Brain microvascular endothelial cell (primary cell): ENCODE results near the gene CHD3.

Source experiments
- DNase-seq: peaks from one replicate; pipeline ENCODE4 v3.0.0-alpha.2; 2020
- H3K27ac ChIP-seq: fragments of 250-450 bp; sonication (Bioruptor Pico); 2 replicates; pipeline ENCODE4 v1.5.1; 2020; ENCODE audit warnings: mild to moderate bottlenecking, moderate library complexity
- H3K27me3 ChIP-seq: fragments of 250-450 bp; sonication (Bioruptor Pico); replicated peaks from 2 replicates; pipeline ENCODE4 v1.5.1; 2020; ENCODE audit warnings: mild to moderate bottlenecking
- H3K36me3 ChIP-seq: fragments of 250-450 bp; sonication (Bioruptor Pico); replicated peaks from 2 replicates; pipeline ENCODE4 v1.5.1; 2020; ENCODE audit warnings: mild to moderate bottlenecking
- H3K4me3 ChIP-seq: 2 replicates; pipeline ENCODE4 v1.5.1; 2011; ENCODE audit warnings: low read depth, mild to moderate bottlenecking, control low read depth, low read length, moderate library complexity
- in situ Hi-C: cut with HindIII; loops from 2 replicates; pipeline ENCODE4 v1.10.0; 2017; ENCODE audit warnings: low sequenced_read_pairs, low pct_ligation_motif_present
- TF ChIP-seq, protein P1 (sequence below): IDR thresholded peaks from 2 replicates; pipeline ENCODE4 v1.5.1; 2011; ENCODE audit warnings: low read depth, mild to moderate bottlenecking, moderate library complexity, low read length, control low read depth, inconsistent platforms; ENCODE audit errors: missing control alignments

CHD3 gene

GRCh38 chr17:7956228-7956965 lies 67.8 kb downstream of the CHD3 start:
- Histone ChIP-seq H3K4me3 (no peak overlapping the region), H3K36me3 (no peaks in the 10 kb centered on the region), H3K27ac (no peak overlapping the region), H3K27me3 (no peaks in the 10 kb centered on the region)
- in situ Hi-C loops: no loop called here
- TF ChIP-seq, protein P1, sequence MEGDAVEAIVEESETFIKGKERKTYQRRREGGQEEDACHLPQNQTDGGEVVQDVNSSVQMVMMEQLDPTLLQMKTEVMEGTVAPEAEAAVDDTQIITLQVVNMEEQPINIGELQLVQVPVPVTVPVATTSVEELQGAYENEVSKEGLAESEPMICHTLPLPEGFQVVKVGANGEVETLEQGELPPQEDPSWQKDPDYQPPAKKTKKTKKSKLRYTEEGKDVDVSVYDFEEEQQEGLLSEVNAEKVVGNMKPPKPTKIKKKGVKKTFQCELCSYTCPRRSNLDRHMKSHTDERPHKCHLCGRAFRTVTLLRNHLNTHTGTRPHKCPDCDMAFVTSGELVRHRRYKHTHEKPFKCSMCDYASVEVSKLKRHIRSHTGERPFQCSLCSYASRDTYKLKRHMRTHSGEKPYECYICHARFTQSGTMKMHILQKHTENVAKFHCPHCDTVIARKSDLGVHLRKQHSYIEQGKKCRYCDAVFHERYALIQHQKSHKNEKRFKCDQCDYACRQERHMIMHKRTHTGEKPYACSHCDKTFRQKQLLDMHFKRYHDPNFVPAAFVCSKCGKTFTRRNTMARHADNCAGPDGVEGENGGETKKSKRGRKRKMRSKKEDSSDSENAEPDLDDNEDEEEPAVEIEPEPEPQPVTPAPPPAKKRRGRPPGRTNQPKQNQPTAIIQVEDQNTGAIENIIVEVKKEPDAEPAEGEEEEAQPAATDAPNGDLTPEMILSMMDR: no peak
- no peak for DNase-seq

GRCh38 chr17:7959503-7960253 lies 71.1 kb downstream of the CHD3 start:
- in situ Hi-C loops: no loop called here
- DNase-seq: no peak
- TF ChIP-seq, protein P1: no peak
- no peaks in the 10 kb centered on the region for H3K36me3 ChIP-seq
- no peaks in the 10 kb centered on the region for H3K27me3 ChIP-seq
- H3K4me3 ChIP-seq: no peak overlapping the region
- H3K27ac ChIP-seq: no peak overlapping the region

DNA sequence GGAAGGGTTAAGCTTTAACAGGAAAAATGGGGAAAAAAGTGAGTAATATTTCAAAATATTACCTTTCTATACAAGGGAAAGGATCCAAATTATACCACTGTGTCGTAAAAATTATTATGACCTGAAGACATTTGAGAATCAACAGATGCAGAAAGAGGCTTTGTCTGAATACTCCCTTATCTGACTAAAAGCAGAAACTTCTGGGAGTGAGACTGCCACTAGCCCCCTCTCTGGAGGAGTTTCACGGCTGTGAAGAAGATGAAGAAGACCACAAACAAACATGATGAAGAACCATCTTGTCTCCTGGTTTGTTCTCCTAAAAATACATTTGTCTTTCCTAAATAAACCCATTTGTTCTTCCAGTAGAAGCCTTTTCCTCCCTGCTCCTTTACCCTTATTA lies 72.8 kb downstream of the CHD3 start:
- in situ Hi-C loops: no loop called here
- Histone ChIP-seq H3K36me3 (no peaks in the 10 kb centered on the region), H3K27me3 (no peaks in the 10 kb centered on the region), H3K27ac (no peak overlapping the region), H3K4me3 (no peak overlapping the region)
- TF ChIP-seq, protein P1: no peak
- no peak for DNase-seq
